TTC549 (cell line): ENCODE measurements around the gene UBE2D2.

Experiments used
- FAIRE-seq: peaks from 2 replicates; lab custom pipeline; 2012; peaks lifted over from hg19 to GRCh38; lab: Jason Lieb, UNC

UBE2D2 gene

DNA sequence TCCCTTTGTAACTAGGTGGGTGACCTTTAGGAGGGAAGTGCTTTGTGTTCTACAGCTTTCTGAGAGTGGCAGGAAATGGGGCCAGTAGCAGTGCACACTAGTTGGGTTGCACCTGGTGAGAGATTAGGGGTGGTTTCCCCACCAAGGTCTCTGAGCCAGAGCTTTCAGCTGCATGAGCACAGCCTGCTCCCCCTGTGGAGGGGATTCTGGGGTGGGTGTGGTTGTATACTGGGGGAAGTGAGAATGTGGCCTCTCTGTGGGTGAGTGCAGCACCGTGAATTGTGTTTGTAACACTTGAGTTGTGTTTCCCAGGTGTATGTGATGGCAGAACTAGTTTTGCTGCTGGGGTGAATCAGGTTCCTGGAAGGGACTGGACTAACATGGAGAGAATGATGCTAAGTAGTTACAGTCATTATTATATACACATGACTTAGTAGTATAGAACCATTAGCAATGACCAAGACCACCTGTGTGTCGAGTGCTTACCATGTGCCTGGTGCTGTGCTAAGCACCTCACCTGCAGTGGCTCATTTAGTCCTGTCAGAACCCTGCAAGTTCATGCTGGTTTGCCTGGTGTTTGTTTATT lies 75.2 kb downstream of the UBE2D2 start:
- no peak for FAIRE-seq

- no peak for FAIRE-seq
Measured at GRCh38 chr5:139636975-139637408, 75.9 kb downstream of the UBE2D2 start.

DNA sequence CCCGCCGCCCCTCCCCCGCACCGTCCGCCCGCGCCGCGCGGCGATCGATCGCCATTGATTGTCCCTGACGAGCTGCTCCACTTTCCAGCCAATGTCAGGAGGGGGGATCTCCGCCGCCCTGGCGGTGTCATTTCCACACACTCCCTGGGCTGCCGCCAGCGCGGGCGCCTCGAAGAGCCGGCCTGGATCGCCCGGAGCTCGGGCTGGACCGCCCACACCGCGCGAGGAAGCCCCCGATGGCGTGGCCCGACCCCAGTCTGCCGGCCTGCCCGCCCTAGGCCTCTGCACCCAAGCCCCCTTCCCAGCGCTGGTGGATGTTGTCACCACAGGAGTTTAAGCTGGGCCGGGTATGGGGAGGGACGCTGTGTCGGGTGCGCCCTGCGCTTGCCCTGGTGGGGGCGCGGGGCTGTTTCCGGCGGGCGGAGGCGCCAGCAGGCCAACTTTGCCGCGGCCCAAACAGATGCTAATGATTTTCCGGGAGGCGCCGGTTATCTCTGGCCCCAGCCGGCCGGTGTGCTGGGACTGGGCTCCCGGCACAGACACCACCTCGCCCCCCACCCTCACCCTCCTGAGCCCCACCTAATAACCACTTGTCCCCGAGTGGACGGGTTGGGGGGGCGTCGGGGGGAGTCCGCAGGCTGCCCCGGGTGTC lies 76.4 kb downstream of the UBE2D2 start:
- no peak for FAIRE-seq

DNA sequence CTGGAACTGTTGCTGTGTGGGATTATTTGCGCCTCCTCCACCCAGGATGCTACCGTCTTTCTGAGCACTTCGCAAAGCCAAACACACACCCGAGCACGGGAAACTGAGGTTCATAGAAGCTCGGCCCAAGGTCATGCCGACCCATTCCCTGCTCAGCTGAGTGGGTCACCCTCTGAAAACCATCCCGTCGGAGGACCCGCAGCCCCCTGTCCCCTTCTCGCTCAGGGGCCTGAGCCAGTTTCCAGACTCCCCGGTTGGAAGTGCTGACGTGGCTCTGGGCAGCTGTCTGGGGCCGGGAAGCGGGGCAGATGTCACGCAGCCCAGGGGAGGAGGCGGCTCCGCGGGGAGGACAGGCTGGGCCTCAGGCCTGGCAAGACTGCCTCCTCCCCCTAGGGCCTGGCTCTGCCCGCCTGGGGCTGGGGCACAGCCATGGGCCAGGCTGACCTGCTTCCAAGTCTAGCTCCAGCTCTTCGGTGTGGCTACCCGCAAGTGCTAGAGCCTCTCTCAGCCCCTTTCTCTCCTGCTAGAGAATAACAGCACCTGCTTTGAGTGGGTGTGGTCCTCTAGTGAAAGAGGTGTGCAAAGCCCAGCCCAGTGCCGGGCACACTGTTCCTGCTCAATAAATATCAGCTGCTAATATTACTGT lies 77.1 kb downstream of the UBE2D2 start:
- no peak for FAIRE-seq

DNA sequence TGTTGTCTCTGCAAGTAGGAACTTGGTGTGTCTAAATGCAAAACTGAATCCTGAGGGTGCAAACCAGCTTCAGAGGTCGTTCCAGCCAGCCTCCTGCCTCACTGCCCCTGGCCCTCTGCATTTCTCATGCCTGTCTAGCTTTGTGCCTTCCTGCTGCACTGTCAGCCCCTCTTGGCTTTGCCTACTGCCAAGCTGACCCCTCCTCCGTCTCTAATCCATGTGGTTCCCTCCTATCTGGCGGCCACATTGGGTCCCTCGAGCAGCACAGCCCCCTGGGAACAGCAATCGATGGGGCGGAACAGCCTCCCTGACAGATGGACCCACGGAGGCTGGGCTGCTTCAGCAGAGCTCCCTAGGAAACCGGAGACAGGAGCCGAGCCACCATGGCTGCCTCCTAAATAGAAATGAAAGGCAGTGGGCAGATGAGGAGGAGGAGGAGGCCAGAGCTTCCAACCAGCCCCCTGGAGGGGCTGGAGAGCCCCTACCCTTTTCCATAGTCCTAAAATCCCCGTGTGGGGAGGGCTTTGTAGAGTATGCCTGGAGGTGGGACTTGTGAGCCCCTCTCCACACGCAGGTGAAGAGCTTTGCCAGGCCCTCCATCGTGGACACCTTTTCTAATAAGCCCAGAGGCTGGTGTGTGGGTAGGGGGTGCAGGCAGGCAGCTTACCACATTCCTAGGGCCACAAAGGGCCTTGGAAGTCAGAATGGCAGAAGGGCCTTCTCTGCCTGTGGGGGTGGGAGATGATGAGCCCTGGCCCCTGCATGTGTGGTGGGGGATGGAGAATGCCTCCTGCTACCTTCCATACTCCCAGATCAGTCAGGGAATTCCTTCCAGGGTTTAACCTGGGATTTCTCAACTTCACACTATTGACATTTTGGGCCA lies 77.8 kb downstream of the UBE2D2 start:
- FAIRE-seq = no peak

GRCh38 chr5:139639619-139640380 lies 78.7 kb downstream of the UBE2D2 start:
- FAIRE-seq = no peak

- FAIRE-seq = no peak
Measured at GRCh38 chr5:139640421-139641115, 79.4 kb downstream of the UBE2D2 start.

- no peak for FAIRE-seq
Measured at GRCh38 chr5:139641116-139642080, 80.3 kb downstream of the UBE2D2 start.

DNA sequence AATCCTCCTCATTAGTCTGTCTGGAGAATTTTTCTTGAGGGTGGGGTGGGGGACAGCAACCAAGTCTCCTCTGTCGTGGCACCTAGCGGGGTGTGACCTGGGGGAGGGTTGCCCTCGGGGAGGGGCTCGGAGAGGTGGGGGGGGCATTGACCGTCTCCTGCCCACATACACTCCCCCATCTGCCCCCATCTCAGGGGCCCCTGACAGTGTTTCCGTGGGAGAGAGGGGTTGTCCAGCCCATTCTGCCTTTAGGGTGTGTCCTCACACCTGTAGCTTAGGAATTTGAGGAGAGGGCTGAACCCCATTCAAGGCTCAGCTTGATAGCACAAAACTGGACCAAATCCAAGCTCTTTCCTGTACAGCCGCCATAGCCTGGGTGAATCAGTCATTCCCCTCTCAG lies 81.1 kb downstream of the UBE2D2 start:
- FAIRE-seq = no peak

DNA sequence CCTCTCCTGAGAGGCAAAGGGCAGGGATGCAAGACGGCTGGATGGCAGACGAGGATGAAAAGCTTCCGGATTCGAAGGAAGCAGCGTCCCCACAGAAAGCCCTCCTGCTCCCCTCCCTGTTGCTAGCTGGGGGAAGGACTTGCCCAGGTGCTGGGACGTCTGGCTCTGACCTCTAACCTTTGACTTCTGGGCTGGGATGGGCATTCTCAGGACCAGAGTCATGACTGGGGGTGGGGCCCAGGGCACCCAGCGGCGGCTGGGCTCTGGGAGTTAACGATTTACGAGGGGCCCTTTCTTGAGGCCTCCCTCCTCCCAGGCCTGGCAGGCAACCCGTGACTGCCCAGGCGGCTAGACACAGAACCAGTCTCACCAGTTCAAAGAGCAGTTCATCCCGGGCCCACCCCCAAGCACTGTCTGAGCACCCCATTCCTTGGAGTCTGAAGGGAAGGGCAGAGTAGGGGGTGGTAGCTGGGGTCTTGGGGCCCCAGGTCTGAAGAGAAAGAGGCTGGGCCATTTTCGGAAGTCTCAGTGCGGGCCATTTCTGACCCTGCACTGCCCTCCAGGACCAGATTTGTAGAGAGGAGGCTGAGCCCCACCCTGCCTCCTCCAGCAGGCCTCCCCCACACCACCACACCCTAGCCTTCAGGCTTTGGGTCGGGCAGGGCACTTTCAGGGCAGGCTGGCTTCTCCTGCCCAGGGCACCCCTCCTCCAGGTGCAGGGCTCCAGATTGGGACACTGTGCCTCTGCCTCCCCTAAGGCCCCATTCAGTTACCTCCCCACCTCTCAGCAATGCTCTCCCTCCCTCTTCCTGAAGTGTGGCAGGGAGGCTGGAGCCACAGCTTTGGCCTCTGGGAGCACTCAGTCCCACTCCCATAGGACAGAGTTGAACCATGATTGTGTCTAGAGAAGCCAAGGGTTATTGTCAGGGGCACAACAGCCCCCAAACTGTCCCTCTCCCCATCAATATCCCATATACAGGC lies 82.0 kb downstream of the UBE2D2 start:
- no peak for FAIRE-seq

- no peak for FAIRE-seq
Measured at GRCh38 chr5:139644001-139644456, 82.9 kb downstream of the UBE2D2 start.

GRCh38 chr5:139644646-139645429 lies 83.7 kb downstream of the UBE2D2 start:
- FAIRE-seq = no peak

GRCh38 chr5:139645430-139645871 lies 84.3 kb downstream of the UBE2D2 start:
- no peak for FAIRE-seq

- FAIRE-seq = no peak
Measured at GRCh38 chr5:139646111-139646510, 85.0 kb downstream of the UBE2D2 start.

GRCh38 chr5:139646912-139647505 lies 85.9 kb downstream of the UBE2D2 start:
- FAIRE-seq = no peak

- FAIRE-seq = no peak
Measured at GRCh38 chr5:139647506-139648204, 86.5 kb downstream of the UBE2D2 start.
